Activated T-helper 2 cell treated with anti-CD3 and anti-CD28 coated beads, Interferon-gamma antibody, Interleukin-2, Interleukin-4, amounts not matched to agents 10 μg/mL and 5 μg/mL and 100 μg/mL, durations not matched to agents 14 hours and 24 hours and 36 hours (primary cell): ENCODE results near the gene FILIP1. TPM values are rescaled to one million over a fixed set of nuclear protein-coding genes. Genes with fewer than 3 reads are reported as not detected.
"Not testable (repeated sequence)": the region's sequence is repeated elsewhere in the genome, so short reads cannot be mapped to it uniquely, and the experiment has no call there.

ENCODE experiments used
- DNase-seq: peaks from one replicate; pipeline ENCODE4 v3.0.0; 2021; ENCODE audit warnings: low spot score
- H3K27ac Mint-ChIP-seq: one replicate; pipeline ENCODE4 v1.8.0; 2021; ENCODE audit warnings: mixed read lengths
- H3K27me3 Mint-ChIP-seq: one replicate; pipeline ENCODE4 v1.8.0; 2021; ENCODE audit warnings: low read depth, mixed read lengths
- H3K36me3 Mint-ChIP-seq: one replicate; pipeline ENCODE4 v1.8.0; 2021; ENCODE audit warnings: low read depth, mixed read lengths
- H3K4me1 Mint-ChIP-seq: one replicate; pipeline ENCODE4 v1.8.0; 2021; ENCODE audit warnings: low read depth, mixed read lengths
- H3K4me3 Mint-ChIP-seq: one replicate; pipeline ENCODE4 v1.8.0; 2021; ENCODE audit warnings: low read depth, mild to moderate bottlenecking, moderate library complexity, mixed read lengths
- H3K9me3 Mint-ChIP-seq: one replicate; pipeline ENCODE4 v1.8.0; 2021; ENCODE audit warnings: mixed read lengths
- intact Hi-C: fragments of 100-400 bp; cut with micrococcal nuclease; formaldehyde crosslinking; loops from one replicate; pipeline ENCODE4 v1.15.1; 2023
- total RNA-seq: library from RNA; stranded (reverse); gene quantifications from 2 replicates; pipeline ENCODE4 v1.2.3, GENCODE V29; 2022

The FILIP1 gene
- total RNA-seq, 1 donor from 2014 or later = not detected

- no peak overlapping the region for H3K4me3 Mint-ChIP-seq
- H3K27ac Mint-ChIP-seq = no peak overlapping the region
- intact Hi-C loops = no loop called here
- no peak for DNase-seq
- no peaks in the 10 kb centered on the region for H3K36me3 Mint-ChIP-seq
- no peaks in the 10 kb centered on the region for H3K9me3 Mint-ChIP-seq
- no peaks in the 10 kb centered on the region for H3K4me1 Mint-ChIP-seq
- peaks cover 7% of the 10 kb centered on the region for H3K27me3 Mint-ChIP-seq
Measured at GRCh38 chr6:75467284-75467683, 26.3 kb downstream of the FILIP1 start.

GRCh38 chr6:75466636-75467035, 27.0 kb downstream of the FILIP1 start:
- no peaks in the 10 kb centered on the region for H3K4me1 Mint-ChIP-seq
- intact Hi-C loops = no loop called here
- no peak for DNase-seq
- H3K27ac Mint-ChIP-seq = no peak overlapping the region
- no peak overlapping the region for H3K4me3 Mint-ChIP-seq
- H3K27me3 Mint-ChIP-seq = peaks cover 5% of the 10 kb centered on the region
- no peaks in the 10 kb centered on the region for H3K9me3 Mint-ChIP-seq
- no peaks in the 10 kb centered on the region for H3K36me3 Mint-ChIP-seq

- Mint-ChIP-seq H3K4me1 (no peaks in the 10 kb centered on the region), H3K36me3 (no peaks in the 10 kb centered on the region), H3K9me3 (no peaks in the 10 kb centered on the region), H3K27ac (no peak overlapping the region), H3K4me3 (no peak overlapping the region), H3K27me3 (peaks cover 2% of the 10 kb centered on the region)
- intact Hi-C loops = no loop called here
- DNase-seq = no peak
Measured at GRCh38 chr6:75463908-75464307, 29.7 kb downstream of the FILIP1 start.

GRCh38 chr6:75463061-75463460, 30.5 kb downstream of the FILIP1 start:
- Mint-ChIP-seq H3K27me3 (peaks cover 2% of the 10 kb centered on the region), H3K4me1 (no peaks in the 10 kb centered on the region), H3K27ac (no peak overlapping the region), H3K9me3 (no peaks in the 10 kb centered on the region), H3K4me3 (no peak overlapping the region), H3K36me3 (no peaks in the 10 kb centered on the region)
- DNase-seq = no peak
- intact Hi-C loops = no loop called here

- H3K4me3 Mint-ChIP-seq = no peak overlapping the region
- no peaks in the 10 kb centered on the region for H3K36me3 Mint-ChIP-seq
- peaks cover 5% of the 10 kb centered on the region for H3K27me3 Mint-ChIP-seq
- H3K9me3 Mint-ChIP-seq = no peaks in the 10 kb centered on the region
- intact Hi-C loops = no loop called here
- no peak overlapping the region for H3K27ac Mint-ChIP-seq
- no peaks in the 10 kb centered on the region for H3K4me1 Mint-ChIP-seq
- DNase-seq = no peak
Measured at GRCh38 chr6:75460681-75461080, 32.9 kb downstream of the FILIP1 start.

GRCh38 chr6:75458895-75459294, 34.7 kb downstream of the FILIP1 start:
- no peaks in the 10 kb centered on the region for H3K9me3 Mint-ChIP-seq
- no peak overlapping the region for H3K27ac Mint-ChIP-seq
- H3K27me3 Mint-ChIP-seq = peaks cover 5% of the 10 kb centered on the region
- DNase-seq = no peak
- no peaks in the 10 kb centered on the region for H3K4me1 Mint-ChIP-seq
- intact Hi-C loops = no loop called here
- no peak overlapping the region for H3K4me3 Mint-ChIP-seq
- no peaks in the 10 kb centered on the region for H3K36me3 Mint-ChIP-seq

GRCh38 chr6:75450903-75451302, 42.7 kb downstream of the FILIP1 start:
- Mint-ChIP-seq H3K27me3 (peaks cover 3% of the 10 kb centered on the region), H3K4me1 (peaks cover 3% of the 10 kb centered on the region), H3K36me3 (no peaks in the 10 kb centered on the region), H3K4me3 (no peak overlapping the region), H3K9me3 (no peaks in the 10 kb centered on the region), H3K27ac (no peak overlapping the region)
- no peak for DNase-seq
- intact Hi-C loops = no loop called here

- H3K4me3 Mint-ChIP-seq = no peak overlapping the region
- no peaks in the 10 kb centered on the region for H3K9me3 Mint-ChIP-seq
- H3K36me3 Mint-ChIP-seq = no peaks in the 10 kb centered on the region
- H3K27ac Mint-ChIP-seq = no peak overlapping the region
- H3K4me1 Mint-ChIP-seq = peaks cover 3% of the 10 kb centered on the region
- intact Hi-C loops = no loop called here
- peaks cover 5% of the 10 kb centered on the region for H3K27me3 Mint-ChIP-seq
- DNase-seq = no peak
Measured at GRCh38 chr6:75449630-75450206, 43.9 kb downstream of the FILIP1 start.

GRCh38 chr6:75446241-75446880, 47.2 kb downstream of the FILIP1 start:
- no peak for DNase-seq
- H3K4me1 Mint-ChIP-seq = peaks cover 3% of the 10 kb centered on the region
- no peak overlapping the region for H3K27ac Mint-ChIP-seq
- no peak overlapping the region for H3K4me3 Mint-ChIP-seq
- intact Hi-C loops = no loop called here
- H3K36me3 Mint-ChIP-seq = no peaks in the 10 kb centered on the region
- H3K27me3 Mint-ChIP-seq = peaks cover 5% of the 10 kb centered on the region
- H3K9me3 Mint-ChIP-seq = no peaks in the 10 kb centered on the region

GRCh38 chr6:75445738-75446137, 47.9 kb downstream of the FILIP1 start:
- intact Hi-C loops = no loop called here
- DNase-seq = no peak
- Mint-ChIP-seq H3K4me1 (peaks cover 3% of the 10 kb centered on the region), H3K4me3 (no peak overlapping the region), H3K27ac (no peak overlapping the region), H3K9me3 (no peaks in the 10 kb centered on the region), H3K27me3 (peaks cover 5% of the 10 kb centered on the region), H3K36me3 (no peaks in the 10 kb centered on the region)

- H3K27ac Mint-ChIP-seq = no peak overlapping the region
- H3K36me3 Mint-ChIP-seq = no peaks in the 10 kb centered on the region
- no peaks in the 10 kb centered on the region for H3K9me3 Mint-ChIP-seq
- peaks cover 3% of the 10 kb centered on the region for H3K4me1 Mint-ChIP-seq
- H3K4me3 Mint-ChIP-seq = no peak overlapping the region
- intact Hi-C loops = loop anchor here (5.0 kb wide), 1 partner anchor 412 kb away; no protein-coding TSS in a partner anchor
- H3K27me3 Mint-ChIP-seq = peaks cover 5% of the 10 kb centered on the region
- no peak for DNase-seq
Measured at GRCh38 chr6:75444899-75445298, 48.7 kb downstream of the FILIP1 start.

GRCh38 chr6:75441883-75442282, 51.7 kb downstream of the FILIP1 start:
- H3K4me1 Mint-ChIP-seq, H3K4me3 Mint-ChIP-seq: not testable (repeated sequence)

GRCh38 chr6:75441479-75441878, 52.1 kb downstream of the FILIP1 start:
- H3K36me3 Mint-ChIP-seq, DNase-seq, H3K4me3 Mint-ChIP-seq, H3K27me3 Mint-ChIP-seq, H3K4me1 Mint-ChIP-seq, H3K9me3 Mint-ChIP-seq, H3K27ac Mint-ChIP-seq: not testable (repeated sequence)
- intact Hi-C loops = loop anchor here (5.0 kb wide), 1 partner anchor 416 kb away; no protein-coding TSS in a partner anchor

More at GRCh38 chr6:75441883-75442282, 51.7 kb downstream of the FILIP1 start:
- H3K27me3 Mint-ChIP-seq, DNase-seq, H3K27ac Mint-ChIP-seq, H3K36me3 Mint-ChIP-seq, H3K9me3 Mint-ChIP-seq: not testable (repeated sequence)
- intact Hi-C loops = loop anchor here (5.0 kb wide), 1 partner anchor 415 kb away; no protein-coding TSS in a partner anchor
